IMR-90 (cell line): ENCODE results near the gene TUBA3E. TPM values are rescaled to one million over a fixed set of nuclear protein-coding genes. Genes with fewer than 3 reads are reported as not detected.
"Not testable (repeated sequence)": the region's sequence is repeated elsewhere in the genome, so short reads cannot be mapped to it uniquely, and the experiment has no call there.

ENCODE experiments used
- ATAC-seq: fragments of 200-7000 bp; cut with Tn5 transposase; 2 replicates; pipeline ENCODE4 v1.9.1; 2020; ENCODE audit warnings: low read depth, mild to moderate bottlenecking, moderate library complexity
- BruUV-seq: library from RNA; stranded (reverse); fragments of 400-500 nt; replicated peaks from 2 replicates; lab custom pipeline; 2021; lab: Mats Ljungman, UMichigan
- CTCF ChIA-PET: fragments of 300-600 bp; formaldehyde crosslinking; extraction: SDS; loops from one replicate; lab custom pipeline; 2021; ENCODE audit warnings: antibody characterized with exemption; lab: Yijun Ruan, JAX
- POLR2A ChIA-PET: fragments of 300-600 bp; sonication (Branson Sonifier 250); formaldehyde crosslinking; loops from one replicate; lab custom pipeline; 2022; ENCODE audit warnings: antibody characterized with exemption; ENCODE audit not compliant: unreplicated experiment; lab: Charles Lee
- DNase-seq: peaks from one replicate; pipeline ENCODE4 v3.0.0; 2013
- H2AFZ ChIP-seq: replicated peaks from 2 replicates; pipeline ENCODE3; 2013; ENCODE audit warnings: low read length, mild to moderate bottlenecking; ENCODE audit not compliant: poor library complexity
- H2AK5ac ChIP-seq: 2 replicates; pipeline ENCODE4 v1.6.1; 2013; ENCODE audit warnings: low read depth, low read length, inconsistent platforms
- H2AK9ac ChIP-seq: replicated peaks from 2 replicates; pipeline ENCODE3; 2013; ENCODE audit warnings: mild to moderate bottlenecking, low read depth, low read length, moderate library complexity; ENCODE audit not compliant: poor library complexity
- H2BK120ac ChIP-seq: 2 replicates; pipeline ENCODE4 v1.6.1; 2013; ENCODE audit warnings: low read depth, low read length, inconsistent platforms
- H2BK15ac ChIP-seq: 3 replicates; pipeline ENCODE4 v1.6.1; 2013; ENCODE audit warnings: low read depth, low read length, inconsistent platforms
- H2BK20ac ChIP-seq: 2 replicates; pipeline ENCODE4 v1.6.1; 2013; ENCODE audit warnings: low read depth, mild to moderate bottlenecking, inconsistent platforms, low read length, moderate library complexity
- H2BK5ac ChIP-seq: 2 replicates; pipeline ENCODE4 v1.6.1; 2013; ENCODE audit warnings: mild to moderate bottlenecking, low read depth, low read length, inconsistent platforms; ENCODE audit not compliant: poor library complexity, severe bottlenecking
- H3K14ac ChIP-seq: replicated peaks from 2 replicates; pipeline ENCODE4 v1.6.1; 2013; ENCODE audit warnings: low read depth, low read length, inconsistent platforms
- H3K18ac ChIP-seq: 2 replicates; pipeline ENCODE4 v1.6.1; 2013; ENCODE audit warnings: low read depth, low read length, control low read depth
- H3K23ac ChIP-seq: 2 replicates; pipeline ENCODE4 v1.6.1; 2013; ENCODE audit warnings: low read depth, low read length, inconsistent platforms
- H3K27ac ChIP-seq: 2 replicates; pipeline ENCODE4 v1.5.1; 2013; ENCODE audit warnings: mild to moderate bottlenecking, control low read depth, low read length; ENCODE audit not compliant: insufficient read depth
- H3K27me3 ChIP-seq: 2 replicates; pipeline ENCODE4 v1.6.1; 2013; ENCODE audit warnings: low read length; ENCODE audit not compliant: control insufficient read depth, insufficient read depth
- H3K36me3 ChIP-seq: 2 replicates; pipeline ENCODE4 v1.6.1; 2013; ENCODE audit warnings: low read length, mixed read lengths; ENCODE audit not compliant: control insufficient read depth, insufficient read depth
- H3K4ac ChIP-seq: 2 replicates; pipeline ENCODE4 v1.6.1; 2013; ENCODE audit warnings: low read depth, low read length, inconsistent platforms
- H3K4me1 ChIP-seq: 2 replicates; pipeline ENCODE4 v1.6.1; 2013; ENCODE audit warnings: low read length, mixed read lengths; ENCODE audit not compliant: control insufficient read depth, insufficient read depth
- H3K4me2 ChIP-seq: 2 replicates; pipeline ENCODE4 v1.6.1; 2013; ENCODE audit warnings: low read depth, mild to moderate bottlenecking, control low read depth, low read length, moderate library complexity
- H3K4me3 ChIP-seq: 2 replicates; pipeline ENCODE4 v1.5.1; 2013; ENCODE audit warnings: low read depth, mild to moderate bottlenecking, control low read depth, low read length, moderate library complexity; ENCODE audit not compliant: insufficient read depth
- H3K56ac ChIP-seq: 2 replicates; pipeline ENCODE4 v1.6.1; 2013; ENCODE audit warnings: low read length, inconsistent platforms; ENCODE audit not compliant: insufficient read depth; ENCODE audit errors: extremely low read depth
- H3K79me1 ChIP-seq, 2 experiments: 2 replicates each; pipeline ENCODE4 v1.6.1; 2013; ENCODE audit warnings: low read length in 2 of 2, inconsistent platforms in 1 of 2, low read depth in 1 of 2
- H3K9ac ChIP-seq: 2 replicates; pipeline ENCODE4 v1.6.1; 2013; ENCODE audit warnings: low read depth, low read length, control low read depth
- H3K9me1 ChIP-seq: 2 replicates; pipeline ENCODE4 v1.6.1; 2013; ENCODE audit warnings: low read length, inconsistent platforms; ENCODE audit not compliant: insufficient read depth
- H3K9me3 ChIP-seq: 2 replicates; pipeline ENCODE4 v1.6.1; 2013; ENCODE audit warnings: low read length; ENCODE audit not compliant: control insufficient read depth, insufficient read depth
- H4K20me1 ChIP-seq: 2 replicates; pipeline ENCODE4 v1.6.1; 2013; ENCODE audit warnings: low read length, inconsistent platforms; ENCODE audit not compliant: insufficient read depth
- H4K5ac ChIP-seq: 2 replicates; pipeline ENCODE4 v1.6.1; 2013; ENCODE audit warnings: mild to moderate bottlenecking, low read depth, low read length, control low read depth
- H4K8ac ChIP-seq, 2 experiments: 2 replicates each; pipeline ENCODE4 v1.6.1; 2013; ENCODE audit warnings: low read depth in 2 of 2, low read length in 2 of 2, control low read depth in 1 of 2, inconsistent platforms in 1 of 2
- H4K91ac ChIP-seq: 2 replicates; pipeline ENCODE4 v1.6.1; 2013; ENCODE audit warnings: low read depth, low read length, inconsistent platforms; ENCODE audit not compliant: insufficient read depth
- WGBS, 2 experiments: methylation state at CpG; one replicate each; pipeline versions ENCODE4 v1.1.5 to v1.1.7; 2013; ENCODE audit warnings: missing lambda C conversion rate in 2 of 2; ENCODE audit not compliant: insufficient read length in 1 of 2; ENCODE audit errors: extremely low coverage in 2 of 2; 5-methylcytosine and 5-hydroxymethylcytosine counted together
- dilution Hi-C: fragments of 300-500 bp; cut with HindIII; formaldehyde crosslinking; loops from one replicate; pipeline ENCODE4 v1.14.3; 2018; ENCODE audit warnings: low sequenced_read_pairs; ENCODE audit not compliant: unreplicated experiment
- in situ Hi-C: fragments of 300-500 bp; cut with MboI; formaldehyde crosslinking; loops from 3 replicates; pipeline ENCODE4 v1.14.3; 2019; ENCODE audit warnings: low sequenced_read_pairs, inconsistent platforms, mixed read lengths
- intact Hi-C: fragments of 100-400 bp; cut with micrococcal nuclease; formaldehyde crosslinking; loops from 2 replicates; pipeline ENCODE4 v1.10.0; 2022
- polyA plus RNA-seq, 3 experiments: library from polyadenylated mRNA; depleted of rRNA; stranded (reverse); fragments of >200 nt; gene quantifications; 2 replicates each; pipeline ENCODE4 v1.2.3, GENCODE V29; 2012; ENCODE audit warnings: low replicate concordance in 1 of 3
- total RNA-seq: library from RNA; depleted of rRNA; stranded (reverse); fragments of >200 nt; gene quantifications from 2 replicates; pipeline ENCODE4 v1.2.3, GENCODE V29; 2012

The TUBA3E gene
- total and polyA plus RNA-seq, 2 of the 4 experiments (the other 2 are of a cell fraction): not detected

DNA sequence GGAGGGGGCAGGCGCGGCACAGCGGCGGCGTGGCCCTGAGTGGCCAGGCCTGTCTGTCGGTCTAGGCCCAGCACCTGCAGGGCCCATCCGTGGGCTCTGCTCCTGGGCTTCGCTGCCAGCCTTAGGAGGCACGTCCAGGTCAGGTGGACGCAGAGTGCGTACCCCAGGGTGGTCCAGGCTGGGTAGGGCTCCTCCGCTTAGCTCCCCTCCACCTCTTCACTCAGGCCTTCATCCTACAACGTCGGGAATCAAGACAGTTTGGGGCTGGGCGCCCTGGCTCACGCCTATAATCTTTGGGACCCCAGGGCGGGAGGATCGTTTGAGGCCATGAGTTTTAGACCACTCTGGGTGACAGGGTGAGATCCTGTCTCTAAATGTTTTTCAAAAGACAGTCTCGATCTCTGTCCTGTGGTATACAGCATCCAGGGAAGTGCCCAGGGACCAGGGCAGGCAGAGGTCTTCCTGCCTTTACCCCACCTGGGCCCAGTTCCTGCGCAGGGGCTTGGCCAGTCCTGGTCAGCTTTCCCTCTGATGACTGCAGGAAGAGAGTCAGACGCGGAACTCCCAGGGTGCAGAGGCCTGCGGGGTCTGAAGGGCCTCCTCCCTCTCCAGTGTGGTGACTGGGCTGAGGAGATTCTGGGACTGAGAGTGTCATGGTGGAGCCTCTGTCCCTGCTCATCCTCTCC, 15.3 kb downstream of the TUBA3E start:
- H2BK20ac ChIP-seq, H3K18ac ChIP-seq, dilution Hi-C loops, H4K20me1 ChIP-seq, intact Hi-C loops, H3K4me1 ChIP-seq, H2BK15ac ChIP-seq, H3K9me1 ChIP-seq, POLR2A ChIA-PET, BruUV-seq, CTCF ChIA-PET, H3K36me3 ChIP-seq, H3K9me3 ChIP-seq, H3K27me3 ChIP-seq: not testable (repeated sequence)
- Histone ChIP-seq H2AFZ (peak overlapping the region; percentile 72), H2AK9ac (peak overlapping the region; percentile 92), H3K4me3 (peak overlapping the region; percentile 70), H3K56ac (peak overlapping the region; percentile 51; the same call in 1 of the 2 replicates), H2AK5ac (peak overlapping the region; percentile 82), H3K79me1 (peaks cover 8 to 30% of the 10 kb centered on the region in 2 experiments), H2BK5ac (peak overlapping the region; percentile 34), H3K23ac (peak overlapping the region; percentile 98), H4K91ac (peak overlapping the region; percentile 75), H3K9ac (peak overlapping the region; percentile 88), H3K4me2 (peak overlapping the region; percentile 81), H3K27ac (peak overlapping the region; percentile 66), H4K8ac (peak overlapping the region; percentile 76 to 82), H2BK120ac (0 out of 2 replicates have a peak overlapping the region, but pooled peaks have one; percentile 23), H3K4ac (peak overlapping the region; percentile 93), H4K5ac (peak overlapping the region; percentile 90), H3K14ac (peak overlapping the region; percentile 87)
- ATAC-seq (peak; percentile 4; the same call in 1 of the 2 replicates), DNase-seq (peak; percentile 5)
- 50% methylated on average over 2 of the region's 23 CpGs; no CpG with 5 or more reads in 1 of the 2 experiments for WGBS, 2 experiments
- in situ Hi-C loops: loop anchor here (5.0 kb wide), 1 partner anchor 149 kb away; no protein-coding TSS in a partner anchor
